Thyroid gland (tissue), 4 donors: ENCODE results near the gene SMARCA4.

Experiments
- CTCF ChIP-seq, 6 experiments: fragments of 200-600 bp in 3 of 6; fragments of 450-650 bp in 3 of 6; sonication (generic) in 3 of 6; IDR thresholded peaks; one replicate each; pipeline ENCODE4 v1.5.1; 2016 to 2019; ENCODE audit warnings: antibody characterized with exemption in 6 of 6, mild to moderate bottlenecking in 2 of 6, inconsistent platforms in 1 of 6, moderate library complexity in 1 of 6
- POLR2A ChIP-seq, 2 donors: fragments of 450-650 bp; IDR thresholded peaks; one replicate each; pipeline ENCODE4 v1.6.1; 2017; ENCODE audit warnings: antibody characterized with exemption in 2 of 2, mild to moderate bottlenecking in 2 of 2, moderate library complexity in 1 of 2

DNA sequence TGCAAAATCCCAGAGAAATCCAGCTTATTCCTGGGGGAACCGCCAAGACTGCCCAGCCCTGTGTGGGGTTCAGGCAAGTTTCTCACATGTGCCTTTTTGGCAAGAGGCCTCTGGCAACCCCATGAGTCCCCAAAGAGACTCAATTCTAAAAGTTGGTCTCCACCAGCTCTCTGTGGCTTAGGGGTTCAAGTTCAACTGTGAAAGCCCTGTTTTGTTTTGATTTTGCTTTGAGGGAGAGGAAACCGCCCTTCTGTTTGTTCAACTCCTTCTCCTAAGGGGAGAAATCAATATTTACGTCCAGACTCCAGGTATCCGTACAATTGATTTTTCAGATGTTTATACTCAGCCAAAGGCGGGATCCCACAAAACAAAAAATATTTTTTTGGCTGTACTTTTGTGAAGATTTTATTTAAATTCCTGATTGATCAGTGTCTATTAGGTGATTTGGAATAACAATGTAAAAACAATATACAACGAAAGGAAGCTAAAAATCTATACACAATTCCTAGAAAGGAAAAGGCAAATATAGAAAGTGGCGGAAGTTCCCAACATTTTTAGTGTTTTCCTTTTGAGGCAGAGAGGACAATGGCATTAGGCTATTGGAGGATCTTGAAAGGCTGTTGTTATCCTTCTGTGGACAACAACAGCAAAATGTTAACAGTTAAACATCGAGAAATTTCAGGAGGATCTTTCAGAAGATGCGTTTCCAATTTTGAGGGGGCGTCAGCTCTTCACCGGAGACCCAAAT lies 127.8 kb downstream of the SMARCA4 start:
- TF ChIP-seq CTCF (IDR thresholded peaks at IDR 0.05) (no peak), POLR2A (IDR thresholded peaks at IDR 0.05) (no peak)
